DND-41 (cell line): ENCODE data around the gene COBL.

Experiments
- EZH2 ChIP-seq: IDR thresholded peaks from 3 replicates; pipeline ENCODE4 v1.6.1; 2012; ENCODE audit warnings: borderline replicate concordance, low read depth, mild to moderate bottlenecking, moderate library complexity, low read length, inconsistent platforms; ENCODE audit not compliant: severe bottlenecking
- TF ChIP-seq, protein P1 (sequence below): IDR thresholded peaks from 2 replicates; pipeline ENCODE4 v1.5.1; 2012; ENCODE audit warnings: borderline replicate concordance, low read length, moderate library complexity, mild to moderate bottlenecking; ENCODE audit not compliant: poor library complexity, severe bottlenecking; ENCODE audit errors: extremely low read depth

DNA sequence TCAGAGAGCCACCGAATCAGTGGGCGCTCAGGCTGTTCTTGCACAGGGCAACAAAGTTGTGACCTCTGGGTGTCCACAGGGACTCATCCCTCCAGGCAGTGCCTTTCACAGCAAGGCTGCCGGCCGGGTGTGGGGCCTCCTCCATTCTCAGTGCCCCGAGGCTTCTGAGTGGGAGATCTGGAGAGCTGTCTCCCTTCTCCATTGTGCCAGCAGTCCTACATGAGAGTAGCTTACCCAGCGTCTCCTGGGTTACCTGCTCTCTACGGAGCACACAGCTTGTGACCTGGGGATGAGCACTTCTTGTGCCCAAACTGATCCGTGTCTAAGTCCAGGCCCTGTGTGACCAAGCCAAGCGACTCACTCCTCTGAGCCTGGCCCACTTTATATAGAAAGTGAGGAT, 293.1 kb downstream of the COBL start:
- TF ChIP-seq, protein P1, sequence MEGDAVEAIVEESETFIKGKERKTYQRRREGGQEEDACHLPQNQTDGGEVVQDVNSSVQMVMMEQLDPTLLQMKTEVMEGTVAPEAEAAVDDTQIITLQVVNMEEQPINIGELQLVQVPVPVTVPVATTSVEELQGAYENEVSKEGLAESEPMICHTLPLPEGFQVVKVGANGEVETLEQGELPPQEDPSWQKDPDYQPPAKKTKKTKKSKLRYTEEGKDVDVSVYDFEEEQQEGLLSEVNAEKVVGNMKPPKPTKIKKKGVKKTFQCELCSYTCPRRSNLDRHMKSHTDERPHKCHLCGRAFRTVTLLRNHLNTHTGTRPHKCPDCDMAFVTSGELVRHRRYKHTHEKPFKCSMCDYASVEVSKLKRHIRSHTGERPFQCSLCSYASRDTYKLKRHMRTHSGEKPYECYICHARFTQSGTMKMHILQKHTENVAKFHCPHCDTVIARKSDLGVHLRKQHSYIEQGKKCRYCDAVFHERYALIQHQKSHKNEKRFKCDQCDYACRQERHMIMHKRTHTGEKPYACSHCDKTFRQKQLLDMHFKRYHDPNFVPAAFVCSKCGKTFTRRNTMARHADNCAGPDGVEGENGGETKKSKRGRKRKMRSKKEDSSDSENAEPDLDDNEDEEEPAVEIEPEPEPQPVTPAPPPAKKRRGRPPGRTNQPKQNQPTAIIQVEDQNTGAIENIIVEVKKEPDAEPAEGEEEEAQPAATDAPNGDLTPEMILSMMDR: no peak
- TF ChIP-seq EZH2: no peak
